Adrenal gland (tissue), 12 donors: ENCODE data around the gene SOX18. TPM values are rescaled to one million over a fixed set of nuclear protein-coding genes. Genes with fewer than 3 reads are reported as not detected.

Source experiments
- DNase-seq, 7 donors: peaks; one replicate each; pipeline ENCODE4 v3.0.0-alpha.2; 2019 to 2020
- H3K27ac ChIP-seq, 5 donors: fragments of 200-600 bp; sonication (generic) in 4 of 5; 1 replicate in 3 of 5; 2 replicates in 2 of 5; pipeline versions ENCODE4 v1.5.1 to v1.8.0; 2016 to 2020; ENCODE audit warnings: mild to moderate bottlenecking in 1 of 5
- H3K27me3 ChIP-seq: fragments of 200-600 bp; 2 replicates; pipeline ENCODE4 v1.8.0; 2021
- H3K36me3 ChIP-seq, 2 donors: fragments of 200-600 bp; replicated peaks in 1 of 2; 1 replicate in 1 of 2; 2 replicates in 1 of 2; pipeline versions ENCODE4 v1.5.1 to v1.8.0; 2018 to 2022
- H3K4me1 ChIP-seq, 2 donors: fragments of 200-600 bp; replicated peaks in 1 of 2; 1 replicate in 1 of 2; 2 replicates in 1 of 2; pipeline versions ENCODE4 v1.5.1 to v1.8.0; 2018 to 2021
- H3K4me3 ChIP-seq, 4 donors: fragments of 200-600 bp; sonication (generic) in 3 of 4; one replicate each; pipeline ENCODE4 v1.5.1; 2016 to 2018
- H3K9me3 ChIP-seq, 3 donors: fragments of 200-600 bp; sonication (generic) in 1 of 3; replicated peaks in 1 of 3; 1 replicate in 2 of 3; 2 replicates in 1 of 3; pipeline versions ENCODE4 v1.5.1 to v1.8.0; 2016 to 2021
- CTCF ChIP-seq, 6 experiments: fragments of 450-650 bp in 4 of 6; fragments of 200-600 bp in 2 of 6; sonication (generic) in 1 of 6; IDR thresholded peaks; 1 replicate in 5 of 6; 2 replicates in 1 of 6; pipeline versions ENCODE4 v1.5.1 to v1.8.0; 2016 to 2021; ENCODE audit warnings: antibody characterized with exemption in 6 of 6, mild to moderate bottlenecking in 2 of 6, moderate library complexity in 1 of 6
- POLR2A ChIP-seq, 2 donors: fragments of 450-650 bp; IDR thresholded peaks; one replicate each; pipeline ENCODE4 v1.6.1; 2017; ENCODE audit warnings: antibody characterized with exemption in 2 of 2, mild to moderate bottlenecking in 2 of 2, moderate library complexity in 1 of 2
- WGBS, 4 donors: extraction: QIAGEN DNeasy Blood & Tissue Kit in 2 of 4; methylation state at CpG; one replicate each; pipeline versions ENCODE4 v1.1.5 to v1.1.7; 2013 to 2017; 5-methylcytosine and 5-hydroxymethylcytosine counted together
- intact Hi-C, 2 donors: fragments of 100-400 bp; cut with DNase I; formaldehyde crosslinking; loops; one replicate each; pipeline versions ENCODE4 v1.14.1 to v1.15.0; 2022 to 2023
- polyA plus RNA-seq, 3 donors: library from polyadenylated mRNA; stranded (reverse); fragments of 200-250 nt in 2 of 3; fragments of 350-450 nt in 1 of 3; fragmentation: Illumina TruSeq in 1 of 3; extraction: RNeasy Lipid Tissue Mini Kit (QIAGEN cat#74804) in 1 of 3; gene quantifications; one replicate each; pipeline ENCODE4 v1.2.3, GENCODE V29; 2013 to 2014
- total RNA-seq, 9 donors: library from RNA; depleted of rRNA in 4 of 9; stranded (reverse); fragments of >200 nt in 4 of 9; fragments of 120-200 nt in 1 of 9; fragmentation: NEBNext Ultra II Directional in 1 of 9; extraction: Animal tissue kit (Norgen Biotek cat#: 25700) in 1 of 9; gene quantifications; one replicate each; pipeline versions ENCODE4 v1.1.0 to v1.2.4, GENCODE V29; 2013 to 2023
- donor health status: healthy with polysubstance abuse.
- donor health status: Bipolar disorder and iron deficiency.
- donor health status: DM: yes; HTN: yes; CAD: no.
- donor health status: DM: no; HTN: no; CAD: no.
- donor health status: DM: no; HTN: no; CAD: no.
- donor health status: DM: yes; HTN: yes; CAD: no.

SOX18 gene
- total and polyA plus RNA-seq, 12 donors = 0.59 to 51.0 (median 23.3) TPM

GRCh38 chr20:64050261-64051032 lies 1.0 kb upstream of the SOX18 start:
- no peak for TF ChIP-seq POLR2A (IDR thresholded peaks at IDR 0.05)
- no peak for TF ChIP-seq CTCF (IDR thresholded peaks at IDR 0.05)
- Histone ChIP-seq H3K36me3 (no peaks in the 10 kb centered on the region), H3K27me3 (peaks cover 60% of the 10 kb centered on the region), H3K9me3 (no peaks in the 10 kb centered on the region), H3K4me1 (no peaks in the 10 kb centered on the region), H3K4me3 (no peak overlapping the region), H3K27ac (peak overlapping the region in 3 of 5 donors; percentile 30 to 80 (median 44))
- no peak for DNase-seq
- intact Hi-C loops = no loop called here
- 72 to 82% (median 74%) methylated on average over 11 to 23 of the region's 23 CpGs for WGBS, 4 donors

DNA sequence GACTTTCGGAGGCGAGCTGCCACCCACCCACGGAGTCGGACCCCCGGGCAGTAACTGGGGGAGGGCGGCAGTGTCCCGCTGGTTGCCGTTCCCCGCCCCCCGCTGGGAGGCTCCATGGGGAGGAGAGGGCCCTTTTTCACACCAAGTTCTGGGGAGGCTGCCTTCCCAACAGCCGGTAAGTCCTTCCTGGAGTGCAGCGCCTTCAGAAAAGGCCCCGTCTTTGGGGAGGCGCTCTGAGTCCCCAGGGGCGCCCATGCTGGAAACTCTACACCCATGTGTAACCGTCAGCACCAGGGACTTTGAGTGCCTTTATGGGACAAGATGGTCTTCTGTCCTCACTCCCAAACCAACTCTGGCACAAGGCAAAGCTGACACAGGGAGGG lies 430 bp upstream of the SOX18 start:
- Histone ChIP-seq H3K9me3 (no peaks in the 10 kb centered on the region), H3K4me1 (no peaks in the 10 kb centered on the region), H3K27me3 (peaks cover 60% of the 10 kb centered on the region), H3K4me3 (peak overlapping the region in 1 of 4 donors; percentile 32), H3K36me3 (no peaks in the 10 kb centered on the region), H3K27ac (peak overlapping the region in 1 of 5 donors; percentile 80)
- DNase-seq = no peak
- intact Hi-C loops = loop anchor here in 1 of 2 donors (5.0 kb wide), 1 partner anchor 62 kb away; no protein-coding TSS in a partner anchor
- 27 to 32% (median 32%) methylated on average over 3 to 16 of the region's 16 CpGs; no CpG with 5 or more reads in 1 of the 4 donors for WGBS, 4 donors
- TF ChIP-seq CTCF (IDR thresholded peaks at IDR 0.05) = no peak
- no peak for TF ChIP-seq POLR2A (IDR thresholded peaks at IDR 0.05)

- Histone ChIP-seq H3K4me3 (peak overlapping the region in 1 of 4 donors; percentile 32), H3K36me3 (no peaks in the 10 kb centered on the region), H3K27me3 (peaks cover 60% of the 10 kb centered on the region), H3K9me3 (no peaks in the 10 kb centered on the region), H3K4me1 (no peaks in the 10 kb centered on the region), H3K27ac (peak overlapping the region in 1 of 5 donors; percentile 45)
- 5 to 16% (median 6%) methylated on average over 26 to 101 of the region's 101 CpGs; no CpG with 5 or more reads in 1 of the 4 donors for WGBS, 4 donors
- no peak for DNase-seq
- intact Hi-C loops = loop anchor here in 1 of 2 donors (5.0 kb wide), 1 partner anchor 64 kb away; no protein-coding TSS in a partner anchor
- TF ChIP-seq POLR2A (IDR thresholded peaks at IDR 0.05) (no peak), CTCF (IDR thresholded peaks at IDR 0.05) (no peak)
Observed at GRCh38 chr20:64048402-64049044, 916 bp downstream of the SOX18 start.

DNA sequence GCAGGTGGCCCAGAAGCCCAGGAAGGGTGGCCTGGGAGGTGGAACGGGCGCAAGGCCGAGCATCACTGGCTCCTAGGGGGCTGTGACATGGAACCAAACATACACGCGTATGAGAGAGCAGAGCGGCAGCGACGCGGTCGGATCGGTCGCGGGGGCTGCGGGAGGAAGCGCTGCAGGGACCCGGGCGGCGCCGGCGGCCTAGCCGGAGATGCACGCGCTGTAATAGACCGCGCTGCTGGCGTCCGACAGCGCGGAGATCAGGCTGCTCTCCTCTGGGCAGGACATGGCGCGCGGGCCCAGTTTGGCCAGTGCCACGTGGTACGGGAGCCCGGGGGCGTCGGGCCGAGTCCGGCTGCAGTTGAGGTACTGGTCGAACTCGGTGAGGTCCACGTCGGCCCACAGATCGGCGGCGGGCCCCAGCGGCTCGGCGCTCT lies 1.5 kb downstream of the SOX18 start:
- Histone ChIP-seq H3K4me3 (peak overlapping the region in 1 of 4 donors; percentile 32), H3K36me3 (no peaks in the 10 kb centered on the region), H3K27ac (peak overlapping the region in 1 of 5 donors; percentile 45), H3K4me1 (no peaks in the 10 kb centered on the region), H3K9me3 (no peaks in the 10 kb centered on the region), H3K27me3 (peaks cover 59% of the 10 kb centered on the region)
- intact Hi-C loops = loop anchor here in 1 of 2 donors (5.0 kb wide), 1 partner anchor 64 kb away; no protein-coding TSS in a partner anchor
- no peak for DNase-seq
- 14 to 40% (median 27%) methylated on average over 2 to 49 of the region's 49 CpGs for WGBS, 4 donors
- no peak for TF ChIP-seq CTCF (IDR thresholded peaks at IDR 0.05)
- TF ChIP-seq POLR2A (IDR thresholded peaks at IDR 0.05) = no peak
